A673 (cell line): ENCODE measurements around the gene DPCD.

Experiments
- CTCF ChIP-seq: fragments of 300-800, 200-600 bp; sonication (generic); conservative IDR thresholded peaks from 2 replicates; pipeline ENCODE4 v1.5.1; 2017; ENCODE audit warnings: low read depth, mild to moderate bottlenecking, antibody characterized with exemption, low read length, moderate library complexity, mixed read lengths
- EZH2 ChIP-seq: fragments of 200-600 bp; sonication (generic); IDR thresholded peaks from 2 replicates; pipeline ENCODE4 v1.6.1; 2017; ENCODE audit warnings: borderline replicate concordance, low read depth, mild to moderate bottlenecking, mixed read lengths, antibody characterized with exemption, low read length; ENCODE audit not compliant: poor library complexity, severe bottlenecking

- no peak for TF ChIP-seq CTCF
- no peak for TF ChIP-seq EZH2
Observed at GRCh38 chr10:101646364-101646763, 58.2 kb downstream of the DPCD start.
